DND-41 (cell line): ENCODE results near the gene METTL26.

ENCODE experiments used
- ATAC-seq: fragments of 200-7000 bp; cut with Tn5 transposase; 3 replicates; pipeline ENCODE4 v1.9.1; 2021; ENCODE audit warnings: low read depth; ENCODE audit not compliant: insufficient read depth
- DNase-seq: peaks from one replicate; pipeline ENCODE4 v3.0.0-alpha.2; 2020
- H2AFZ ChIP-seq: 2 replicates; pipeline ENCODE4 v1.6.0; 2012; ENCODE audit warnings: low read depth, low read length
- H3K27ac ChIP-seq: 2 replicates; pipeline ENCODE4 v1.5.1; 2012; ENCODE audit warnings: low read length, inconsistent platforms
- H3K27me3 ChIP-seq: fragments of 200-600 bp; sonication (generic); 2 replicates; pipeline ENCODE4 v1.6.0; 2012; ENCODE audit warnings: low read length, mild to moderate bottlenecking, inconsistent platforms; ENCODE audit not compliant: insufficient read depth, poor library complexity
- H3K36me3 ChIP-seq: 2 replicates; pipeline ENCODE4 v1.5.1; 2012; ENCODE audit warnings: low read length, inconsistent platforms; ENCODE audit not compliant: insufficient read depth
- H3K4me1 ChIP-seq: 2 replicates; pipeline ENCODE4 v1.5.1; 2012; ENCODE audit warnings: mild to moderate bottlenecking, low read length; ENCODE audit not compliant: insufficient read depth
- H3K4me2 ChIP-seq: 2 replicates; pipeline ENCODE4 v1.6.0; 2012; ENCODE audit warnings: mild to moderate bottlenecking, moderate library complexity, low read length, inconsistent platforms; ENCODE audit not compliant: insufficient read depth
- H3K4me3 ChIP-seq, 2 experiments: fragments of 200-600 bp in 1 of 2; shearing (Covaris generic) in 1 of 2; 2 replicates each; pipeline ENCODE4 v1.5.1; 2012 to 2016; ENCODE audit warnings: inconsistent platforms in 2 of 2, low read length in 2 of 2, mild to moderate bottlenecking in 2 of 2, low read depth in 1 of 2, moderate library complexity in 1 of 2
- H3K79me2 ChIP-seq: 2 replicates; pipeline ENCODE4 v1.6.0; 2012; ENCODE audit warnings: low read length, inconsistent platforms; ENCODE audit not compliant: insufficient read depth
- H3K9ac ChIP-seq: 2 replicates; pipeline ENCODE4 v1.6.0; 2012; ENCODE audit warnings: low read depth, mild to moderate bottlenecking, inconsistent platforms, low read length, moderate library complexity
- H3K9me3 ChIP-seq: 2 replicates; pipeline ENCODE4 v1.5.1; 2012; ENCODE audit warnings: low read length, moderate library complexity, mild to moderate bottlenecking, inconsistent platforms; ENCODE audit not compliant: insufficient read depth, severe bottlenecking
- H4K20me1 ChIP-seq: 2 replicates; pipeline ENCODE4 v1.6.0; 2012; ENCODE audit warnings: low read length; ENCODE audit not compliant: insufficient read depth
- EZH2 ChIP-seq: IDR thresholded peaks from 3 replicates; pipeline ENCODE4 v1.6.1; 2012; ENCODE audit warnings: borderline replicate concordance, low read depth, mild to moderate bottlenecking, moderate library complexity, low read length, inconsistent platforms; ENCODE audit not compliant: severe bottlenecking
- TF ChIP-seq, protein P1 (sequence below): IDR thresholded peaks from 2 replicates; pipeline ENCODE4 v1.5.1; 2012; ENCODE audit warnings: borderline replicate concordance, low read length, moderate library complexity, mild to moderate bottlenecking; ENCODE audit not compliant: poor library complexity, severe bottlenecking; ENCODE audit errors: extremely low read depth

The METTL26 gene

GRCh38 chr16:638034-638543 lies 2.0 kb upstream of the METTL26 start:
- Histone ChIP-seq H3K27ac (no peak overlapping the region), H3K4me3 (no peak overlapping the region), H3K4me1 (peaks cover 45% of the 10 kb centered on the region), H3K36me3 (peaks cover 17% of the 10 kb centered on the region), H2AFZ (no peak overlapping the region), H3K4me2 (peak overlapping the region; percentile 60; the same call in 1 of the 2 replicates), H3K9ac (no peak overlapping the region), H4K20me1 (peaks cover 22% of the 10 kb centered on the region), H3K9me3 (no peaks in the 10 kb centered on the region), H3K79me2 (peaks cover 24% of the 10 kb centered on the region), H3K27me3 (no peaks in the 10 kb centered on the region)
- no peak for DNase-seq
- TF ChIP-seq EZH2: no peak
- TF ChIP-seq, protein P1, sequence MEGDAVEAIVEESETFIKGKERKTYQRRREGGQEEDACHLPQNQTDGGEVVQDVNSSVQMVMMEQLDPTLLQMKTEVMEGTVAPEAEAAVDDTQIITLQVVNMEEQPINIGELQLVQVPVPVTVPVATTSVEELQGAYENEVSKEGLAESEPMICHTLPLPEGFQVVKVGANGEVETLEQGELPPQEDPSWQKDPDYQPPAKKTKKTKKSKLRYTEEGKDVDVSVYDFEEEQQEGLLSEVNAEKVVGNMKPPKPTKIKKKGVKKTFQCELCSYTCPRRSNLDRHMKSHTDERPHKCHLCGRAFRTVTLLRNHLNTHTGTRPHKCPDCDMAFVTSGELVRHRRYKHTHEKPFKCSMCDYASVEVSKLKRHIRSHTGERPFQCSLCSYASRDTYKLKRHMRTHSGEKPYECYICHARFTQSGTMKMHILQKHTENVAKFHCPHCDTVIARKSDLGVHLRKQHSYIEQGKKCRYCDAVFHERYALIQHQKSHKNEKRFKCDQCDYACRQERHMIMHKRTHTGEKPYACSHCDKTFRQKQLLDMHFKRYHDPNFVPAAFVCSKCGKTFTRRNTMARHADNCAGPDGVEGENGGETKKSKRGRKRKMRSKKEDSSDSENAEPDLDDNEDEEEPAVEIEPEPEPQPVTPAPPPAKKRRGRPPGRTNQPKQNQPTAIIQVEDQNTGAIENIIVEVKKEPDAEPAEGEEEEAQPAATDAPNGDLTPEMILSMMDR: no peak
- ATAC-seq: no peak

DNA sequence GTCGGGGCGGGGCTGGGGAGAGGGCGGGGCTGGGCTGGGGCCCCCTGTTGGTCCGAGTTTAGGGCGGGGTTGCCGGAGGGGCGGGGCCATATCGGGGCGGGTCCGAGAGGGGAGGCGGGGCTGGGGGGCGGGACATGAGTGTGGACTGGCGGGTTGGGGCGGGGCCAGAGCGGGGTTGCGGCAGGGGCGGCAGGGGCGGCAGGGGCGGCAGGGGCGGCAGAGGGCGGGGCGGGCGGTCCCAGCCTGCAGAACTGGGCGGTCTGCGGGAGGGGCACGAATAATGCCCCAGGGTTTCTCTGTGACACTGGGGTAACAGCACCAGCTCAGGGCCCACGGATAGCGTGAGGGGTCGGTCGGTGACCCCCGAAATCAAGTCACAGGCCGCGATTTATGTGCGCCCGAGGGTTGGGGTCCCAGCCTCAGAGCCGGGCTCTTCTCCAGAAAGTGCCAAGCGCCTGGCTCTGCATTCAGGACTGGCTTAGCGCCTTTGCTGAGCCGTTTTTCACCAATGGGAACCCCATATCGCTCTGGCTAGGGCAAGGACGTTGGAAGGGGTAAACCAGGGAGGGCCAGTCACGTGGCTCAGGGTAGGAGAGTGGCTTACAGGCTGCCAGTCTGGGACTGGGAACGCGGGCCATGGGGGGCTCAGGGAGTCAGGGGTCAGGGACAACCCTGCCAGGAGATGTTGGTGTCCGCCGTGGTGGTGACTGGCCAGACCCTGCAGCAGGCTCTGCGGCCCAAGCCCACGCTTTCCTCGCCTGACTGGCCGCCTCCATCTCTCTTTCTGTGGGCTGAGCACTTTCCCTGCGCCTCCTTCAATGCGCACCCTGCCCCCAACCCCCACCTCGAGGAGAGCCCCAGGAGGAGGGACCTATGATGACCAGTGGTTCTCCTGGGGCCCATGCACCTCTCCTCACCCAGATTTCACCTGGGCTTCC lies 1.2 kb upstream of the METTL26 start:
- H3K4me1 ChIP-seq: peaks cover 38% of the 10 kb centered on the region
- peaks cover 23% of the 10 kb centered on the region for H3K79me2 ChIP-seq
- no peaks in the 10 kb centered on the region for H3K27me3 ChIP-seq
- no peak for DNase-seq
- H3K9ac ChIP-seq: peak overlapping the region; percentile 92
- H3K4me3 ChIP-seq: peak overlapping the region; percentile 80 to 84; a peak in 3 of 4 replicates
- H3K27ac ChIP-seq: peak overlapping the region; percentile 91
- peaks cover 22% of the 10 kb centered on the region for H4K20me1 ChIP-seq
- H3K9me3 ChIP-seq: no peaks in the 10 kb centered on the region
- peak overlapping the region; percentile 89 for H2AFZ ChIP-seq
- ATAC-seq: no peak
- TF ChIP-seq, protein P1: no peak
- TF ChIP-seq EZH2: no peak
- peak overlapping the region; percentile 92 for H3K4me2 ChIP-seq
- H3K36me3 ChIP-seq: peaks cover 17% of the 10 kb centered on the region

- Histone ChIP-seq H3K36me3 (peaks cover 17% of the 10 kb centered on the region), H3K4me2 (peak overlapping the region; percentile 92), H3K79me2 (peaks cover 23% of the 10 kb centered on the region), H3K4me1 (peaks cover 27% of the 10 kb centered on the region), H3K27ac (peak overlapping the region; percentile 84), H3K27me3 (no peaks in the 10 kb centered on the region), H2AFZ (peak overlapping the region; percentile 86), H3K9ac (peak overlapping the region; percentile 92), H3K9me3 (no peaks in the 10 kb centered on the region), H4K20me1 (peaks cover 25% of the 10 kb centered on the region), H3K4me3 (peak overlapping the region; percentile 80 to 84)
- ATAC-seq (peak; percentile 6; the same call in 2 of the 3 replicates), DNase-seq (peak; percentile 27)
- TF ChIP-seq EZH2: no peak
- TF ChIP-seq, protein P1: no peak
Observed at GRCh38 chr16:635573-636205, 416 bp downstream of the METTL26 start.
